GM19324 (cell line): ENCODE data around the gene DPP6.
"Not testable (repeated sequence)": the region's sequence is repeated elsewhere in the genome, so short reads cannot be mapped to it uniquely, and the experiment has no call there.

Experiments
- ATAC-seq: cut with Tn5 transposase; IDR thresholded peaks from one replicate; pipeline ENCODE4 v1.9.1; 2021; ENCODE audit warnings: mild to moderate bottlenecking, moderate library complexity; ENCODE audit not compliant: unreplicated experiment, low FRiP score

Gene DPP6

DNA sequence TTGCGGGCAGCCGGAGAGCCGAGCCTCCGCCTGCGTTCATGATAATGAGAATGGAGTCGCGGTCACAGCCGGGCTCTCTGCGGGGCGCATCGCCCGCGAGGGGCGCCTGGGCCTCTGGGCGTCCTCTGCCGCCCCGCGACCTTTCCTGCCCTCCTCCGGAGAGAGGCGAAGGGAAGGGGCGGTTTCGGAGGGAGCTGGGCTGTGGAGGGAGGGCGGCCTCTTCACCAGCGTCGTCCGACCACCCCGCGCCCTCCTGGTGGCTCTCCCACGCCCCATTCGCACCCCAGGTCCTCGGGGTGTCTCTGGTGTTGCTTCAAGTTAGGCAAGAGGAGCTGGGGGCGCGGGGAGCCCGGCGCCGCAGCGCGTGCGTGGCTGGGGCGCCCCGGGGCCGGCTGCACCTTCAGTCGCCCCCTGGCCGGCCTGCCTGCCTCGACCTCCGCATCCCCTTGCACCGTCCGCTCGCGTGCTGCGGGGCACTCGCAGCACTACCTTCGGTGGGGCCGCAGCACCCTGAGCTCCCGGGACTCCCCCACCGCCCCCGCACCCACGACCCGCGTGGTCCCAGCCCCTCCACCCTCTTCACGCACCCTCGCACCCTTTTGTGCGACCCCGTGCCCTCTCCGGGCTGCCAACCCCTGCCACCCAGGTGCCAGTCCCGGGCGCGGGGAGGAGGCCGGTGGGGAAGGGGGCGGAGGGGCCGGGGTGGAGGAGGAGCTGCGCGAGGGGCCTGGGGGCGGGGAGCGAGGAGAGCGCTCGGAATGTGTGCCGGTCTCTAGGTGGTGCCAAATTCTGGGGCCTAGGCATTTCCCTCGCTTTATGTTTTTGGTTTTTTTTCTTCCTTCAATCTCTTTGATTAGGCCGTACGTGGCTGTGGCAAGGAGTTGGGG lies at the start of gene DPP6:
Gene DPP6 (plus strand): TSS at position 756 of the 887 bp plus-strand sequence.
- ATAC-seq = not testable (repeated sequence)

DNA sequence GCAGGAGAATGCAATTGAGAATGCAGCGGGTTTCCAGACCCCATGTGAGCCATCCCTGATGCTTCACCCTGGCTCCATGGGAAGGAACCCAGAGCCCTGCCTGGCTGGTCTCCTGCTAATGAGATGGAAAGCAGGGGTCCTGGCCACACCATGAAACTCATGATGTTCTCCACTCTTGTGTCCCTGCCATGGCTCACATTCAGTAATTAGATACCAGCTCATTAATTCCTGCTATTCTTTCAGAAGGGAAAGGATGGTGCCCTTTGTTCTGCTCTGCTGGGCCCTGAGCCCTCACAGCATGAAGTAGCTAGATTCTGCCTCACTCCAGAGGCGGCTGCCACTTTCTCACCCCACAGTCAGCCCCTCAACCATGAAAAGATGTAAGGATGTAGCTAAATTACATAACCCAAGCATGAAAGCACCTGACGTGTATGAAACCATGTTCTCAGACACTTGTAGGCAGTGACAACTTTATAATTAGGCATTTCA lies 42.7 kb upstream of the DPP6 start:
- not testable (repeated sequence) for ATAC-seq

DNA sequence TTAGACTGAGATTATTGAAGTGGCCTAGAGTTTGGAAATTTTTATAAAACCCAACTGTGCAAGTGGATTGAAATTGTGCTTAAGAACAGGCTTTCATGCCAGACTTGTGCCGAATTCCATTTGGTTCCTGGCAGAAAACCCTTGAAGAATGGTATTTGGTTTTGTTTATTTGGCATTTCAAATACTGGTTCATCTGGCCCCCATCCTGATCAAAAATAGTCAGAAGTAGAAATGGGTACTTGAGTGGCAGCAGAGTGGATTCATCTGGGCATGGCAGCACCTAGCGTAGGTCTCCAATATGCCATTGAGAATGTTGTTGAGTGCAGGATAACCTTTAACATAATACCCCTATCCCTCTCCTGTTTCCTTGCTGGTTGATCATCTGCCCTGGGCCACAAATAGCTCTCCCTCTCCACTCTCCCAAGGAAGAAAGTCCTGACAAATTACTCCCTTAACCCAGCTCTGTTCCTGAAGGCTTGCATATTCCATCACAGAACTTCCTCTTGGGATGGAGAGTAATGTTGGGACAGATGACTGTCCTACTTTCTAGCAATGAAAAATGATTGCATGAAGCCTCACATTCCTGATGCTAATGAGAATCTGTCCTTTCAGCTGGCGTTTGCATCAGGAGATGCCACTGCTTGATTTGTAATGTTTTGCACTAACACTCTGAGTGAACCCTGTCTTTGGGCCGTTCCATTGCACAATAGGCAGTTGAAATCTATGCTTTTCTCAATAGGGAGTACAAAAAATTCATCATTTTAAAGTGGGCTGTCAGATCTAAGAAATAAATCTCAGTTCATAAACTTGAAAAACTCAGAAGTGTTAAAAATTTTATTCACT lies 41.3 kb upstream of the DPP6 start:
- not testable (repeated sequence) for ATAC-seq

DNA sequence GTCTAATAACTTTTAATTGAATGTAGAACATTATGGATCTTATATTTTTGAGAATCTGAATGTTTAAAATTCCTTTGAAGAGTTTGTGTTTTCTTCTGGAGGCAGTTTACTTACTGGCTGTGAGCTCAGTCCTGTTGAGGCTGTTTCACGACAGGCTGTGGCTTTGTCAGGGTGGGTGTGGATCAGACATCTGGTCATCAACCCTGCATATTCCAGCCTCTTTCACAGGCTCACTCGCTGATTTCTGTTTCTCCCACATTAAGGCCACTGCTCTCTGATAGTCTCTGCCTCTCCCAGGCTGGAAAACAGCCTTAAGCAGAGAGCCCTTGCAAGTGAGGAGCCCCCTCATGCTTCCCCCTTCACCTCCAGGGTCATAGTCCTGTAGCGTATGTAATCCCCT lies 39.4 kb upstream of the DPP6 start:
- ATAC-seq = not testable (repeated sequence)

DNA sequence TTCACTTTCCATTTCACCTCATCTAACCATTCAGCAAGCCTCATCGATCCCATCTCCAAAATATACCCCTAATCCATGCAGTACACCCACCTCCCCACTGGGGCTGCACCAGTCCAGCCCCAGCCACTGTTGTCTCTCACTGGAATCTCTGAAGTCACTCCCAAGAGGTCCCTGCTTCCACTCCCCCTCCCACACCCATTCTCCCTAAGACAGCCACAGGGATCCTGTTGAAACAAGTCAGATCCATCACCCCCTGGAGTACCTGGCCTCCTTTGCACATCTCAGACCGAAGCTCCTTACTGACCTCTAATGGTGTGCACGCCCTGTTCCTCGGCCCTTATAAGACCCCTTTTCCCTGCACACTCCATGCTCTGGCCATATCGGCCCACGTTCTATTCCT lies 36.6 kb upstream of the DPP6 start:
- not testable (repeated sequence) for ATAC-seq

DNA sequence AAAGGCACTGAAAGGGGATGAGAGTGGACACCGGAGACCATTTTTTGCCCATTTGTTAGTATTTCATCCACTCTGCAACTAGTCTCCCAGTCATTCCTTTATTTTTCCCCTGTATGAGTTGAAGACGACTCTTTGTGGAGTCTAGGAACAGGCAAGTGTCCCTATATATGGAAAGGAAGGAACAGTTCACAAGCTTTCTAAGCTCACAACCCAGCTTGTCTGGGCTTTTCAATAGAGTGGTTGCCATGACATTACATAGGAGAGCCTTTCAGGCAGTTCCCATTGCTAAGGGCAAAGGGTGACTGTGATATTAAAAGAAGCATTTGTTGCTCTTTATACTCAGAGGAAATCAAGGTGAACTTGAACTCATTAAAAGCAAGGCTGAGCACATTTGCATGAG lies 33.8 kb upstream of the DPP6 start:
- ATAC-seq = not testable (repeated sequence)

DNA sequence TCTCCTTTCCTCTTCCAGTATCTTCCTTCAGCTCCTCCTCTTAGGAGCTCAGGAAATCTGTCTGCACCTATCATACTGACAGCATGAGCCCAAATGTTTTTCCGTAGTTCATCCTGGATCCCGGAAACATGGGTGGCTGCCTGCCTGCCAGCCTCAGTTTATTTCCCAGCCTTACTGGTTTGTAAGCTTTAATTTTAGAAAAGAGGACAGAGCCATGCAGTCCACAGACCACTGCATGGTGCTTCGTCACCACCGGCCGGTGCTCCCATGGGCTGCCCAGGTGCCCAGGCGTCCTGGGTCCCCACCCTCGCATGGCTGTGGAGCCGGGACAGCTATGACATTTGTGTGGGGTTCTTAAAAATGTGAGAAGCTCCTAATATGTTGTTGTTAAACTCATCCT lies 24.4 kb upstream of the DPP6 start:
- ATAC-seq = not testable (repeated sequence)

DNA sequence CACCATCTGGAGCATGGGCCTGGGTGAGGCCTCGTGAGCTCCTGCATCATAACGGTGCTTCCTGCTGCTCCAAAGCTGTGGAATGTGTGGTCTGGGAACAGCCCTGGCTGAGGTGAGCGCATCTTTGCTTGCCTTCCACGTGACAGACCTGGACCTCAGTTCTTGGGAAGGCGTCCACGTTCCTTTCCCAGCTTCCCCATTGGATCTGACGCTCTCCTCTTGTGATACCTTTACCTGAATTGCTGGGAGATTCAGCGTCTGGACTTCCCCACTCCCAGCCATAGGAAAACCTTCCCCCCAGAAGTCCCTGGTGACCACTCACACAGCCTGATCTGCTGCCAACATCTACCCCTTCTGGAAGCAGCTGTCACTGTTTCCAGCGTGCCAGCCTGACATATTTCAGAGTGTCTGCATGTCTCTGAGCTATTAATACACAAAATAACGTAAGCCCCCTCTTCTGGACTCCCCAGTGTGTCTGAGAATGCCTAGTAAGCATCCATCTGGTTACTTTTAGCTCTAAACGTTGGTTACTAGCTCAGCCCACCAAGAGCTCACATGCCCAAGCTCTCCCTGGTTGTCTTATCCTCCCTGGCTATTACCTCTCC lies 21.6 kb upstream of the DPP6 start:
- ATAC-seq = not testable (repeated sequence)

DNA sequence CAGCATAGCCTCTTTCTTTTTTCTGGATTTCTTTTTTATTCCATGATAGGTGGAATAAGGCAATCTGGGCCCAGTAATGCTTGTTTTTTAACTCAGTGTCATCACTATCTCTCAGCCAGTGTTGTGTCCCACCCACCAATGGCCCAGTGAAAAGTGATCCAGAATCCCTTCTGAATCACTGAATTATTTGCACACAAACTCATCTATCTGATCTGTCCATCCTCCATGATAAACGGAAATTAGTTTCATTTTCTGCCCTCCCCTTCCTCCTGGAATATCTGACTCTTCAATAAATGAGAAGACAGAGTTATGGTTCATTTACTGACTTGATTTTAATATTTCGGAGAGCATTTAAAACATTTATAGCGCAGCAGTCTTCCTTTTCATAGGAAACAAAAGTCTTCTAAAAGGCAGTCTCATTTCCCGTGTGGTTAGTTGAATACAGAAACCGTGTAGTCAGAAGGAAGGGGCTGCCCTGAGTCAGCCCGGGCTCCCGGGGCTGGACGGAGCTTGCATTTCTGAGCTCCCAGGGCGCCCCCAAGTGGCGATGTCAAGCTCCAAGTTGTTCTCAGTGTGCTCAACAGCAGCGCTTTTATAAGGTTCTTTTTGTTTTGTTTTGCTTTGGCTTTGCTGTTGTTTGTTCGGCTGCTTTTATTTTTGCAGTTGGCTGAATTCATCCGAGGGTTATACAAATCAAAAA lies 12.6 kb upstream of the DPP6 start:
- peak; percentile 73 for ATAC-seq

DNA sequence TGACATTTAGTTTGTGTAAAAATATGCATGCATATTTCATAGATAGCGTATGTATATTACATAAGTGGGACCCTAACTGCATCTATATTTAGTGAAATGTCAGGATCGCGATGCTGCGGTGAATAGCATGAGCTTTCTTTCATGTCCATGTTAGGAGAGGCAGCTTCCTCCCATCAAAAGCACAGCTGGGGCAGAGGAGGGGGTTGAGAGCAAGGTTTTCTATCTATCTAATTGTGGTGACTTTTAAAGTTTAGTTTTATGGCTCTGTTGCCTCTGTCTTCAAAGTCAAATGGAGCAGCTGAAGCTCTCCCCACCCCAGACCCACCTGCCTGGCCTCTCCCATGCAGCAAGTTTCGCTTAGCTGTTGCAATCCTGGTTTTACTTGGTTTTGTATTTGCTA lies 1.8 kb upstream of the DPP6 start:
- not testable (repeated sequence) for ATAC-seq

DNA sequence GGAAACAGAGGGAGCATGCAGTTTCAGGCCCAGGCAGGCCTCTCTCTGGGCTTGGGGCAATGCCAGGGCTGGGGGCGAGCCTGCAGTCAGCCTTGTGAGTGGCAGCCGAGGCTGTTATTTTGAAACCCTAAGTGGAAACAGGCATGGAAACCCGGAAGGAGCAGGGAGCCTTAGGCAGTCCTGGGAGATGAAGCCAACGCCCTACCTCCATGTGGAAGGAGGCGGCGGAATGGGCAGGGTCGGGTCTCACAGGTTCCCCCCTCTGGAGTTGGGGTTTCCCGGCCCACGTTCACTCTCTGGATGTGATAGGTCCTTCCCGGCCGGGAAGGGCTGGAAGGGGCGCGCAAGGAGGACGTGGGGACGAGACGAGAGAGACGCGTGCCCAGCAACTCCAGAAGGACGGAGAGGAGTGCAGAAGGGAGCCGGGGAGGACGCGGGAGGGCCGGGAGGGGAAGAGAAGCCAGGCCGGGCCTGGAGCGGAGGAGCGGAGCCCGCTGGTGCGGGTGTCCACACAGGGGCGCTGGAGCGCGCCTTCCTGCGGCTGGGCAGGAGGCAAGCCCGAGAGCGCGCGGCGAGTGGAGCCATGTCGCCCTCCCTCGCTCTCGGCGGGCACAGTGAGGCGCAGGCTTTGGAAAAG lies 1.1 kb upstream of the DPP6 start:
- not testable (repeated sequence) for ATAC-seq

DNA sequence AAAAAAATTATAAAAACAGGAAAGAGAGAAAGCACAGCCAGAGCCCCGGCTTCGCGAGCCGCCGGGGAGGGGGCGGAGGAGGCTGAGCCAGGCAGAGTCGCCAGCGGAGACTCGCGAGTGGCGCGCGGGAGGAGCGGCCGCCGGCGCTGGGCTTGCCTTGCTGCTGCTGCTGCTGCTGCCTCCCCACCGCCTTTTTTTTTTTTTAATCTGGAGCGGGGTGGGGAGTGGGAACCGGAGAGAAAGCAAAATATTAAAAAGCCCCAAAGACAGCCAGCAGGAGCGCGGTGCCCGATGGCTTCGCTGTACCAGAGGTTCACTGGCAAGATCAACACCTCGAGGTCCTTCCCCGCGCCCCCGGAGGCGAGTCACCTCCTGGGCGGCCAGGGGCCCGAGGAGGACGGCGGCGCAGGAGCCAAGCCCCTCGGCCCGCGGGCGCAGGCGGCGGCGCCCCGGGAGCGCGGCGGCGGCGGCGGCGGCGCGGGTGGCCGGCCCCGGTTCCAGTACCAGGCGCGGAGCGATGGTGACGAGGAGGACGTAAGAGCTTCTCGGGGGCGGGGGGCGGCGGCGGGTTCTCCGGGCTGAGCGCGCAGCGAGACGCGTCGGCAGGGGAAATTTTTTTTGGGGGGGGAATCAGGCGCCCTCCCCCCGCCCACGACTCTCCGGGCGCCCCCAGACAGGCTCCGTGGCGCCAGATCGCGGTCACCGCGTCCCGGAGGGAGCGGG lies 493 bp downstream of the DPP6 start:
- ATAC-seq = not testable (repeated sequence)

DNA sequence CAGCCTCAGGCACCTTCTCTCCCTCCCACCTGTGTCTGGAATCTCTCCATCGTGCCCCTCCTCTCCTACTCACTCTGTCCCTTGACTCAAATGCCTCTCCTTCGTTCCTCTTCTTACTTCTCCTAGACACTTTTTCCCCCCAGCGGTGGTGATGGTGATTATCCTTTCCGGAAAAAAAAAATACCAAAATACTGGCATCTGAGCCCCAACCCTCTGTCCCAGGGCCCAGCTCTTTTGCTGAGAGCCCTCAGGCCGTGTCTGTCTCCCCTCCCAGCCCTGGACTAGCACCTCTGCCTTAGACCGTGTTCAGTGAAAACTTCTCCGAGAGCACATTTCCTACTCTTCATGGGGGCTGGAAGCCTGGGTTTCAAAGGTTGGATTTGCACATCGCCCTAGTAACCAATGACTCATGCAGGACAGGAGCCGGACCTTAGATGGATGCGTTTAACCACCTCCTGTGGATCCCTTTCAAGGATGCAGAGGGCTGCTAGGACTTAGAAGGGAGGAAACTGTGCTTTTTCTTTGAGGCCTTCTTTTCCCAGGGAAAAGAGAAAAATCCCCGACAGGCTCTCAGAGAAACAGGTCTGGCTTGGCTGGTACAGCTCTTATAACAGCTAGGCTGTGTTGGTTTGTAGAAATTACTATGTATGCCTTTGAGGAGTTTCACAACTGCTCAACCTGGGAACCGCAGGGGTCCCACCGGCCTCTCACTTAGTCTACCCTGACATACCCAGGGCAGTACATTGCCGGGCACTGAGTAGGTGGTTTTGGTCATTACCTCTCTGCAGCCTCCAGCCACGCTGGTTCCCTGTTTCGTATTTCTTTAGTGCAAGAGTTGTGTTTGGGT lies 1.5 kb downstream of the DPP6 start:
- not testable (repeated sequence) for ATAC-seq

DNA sequence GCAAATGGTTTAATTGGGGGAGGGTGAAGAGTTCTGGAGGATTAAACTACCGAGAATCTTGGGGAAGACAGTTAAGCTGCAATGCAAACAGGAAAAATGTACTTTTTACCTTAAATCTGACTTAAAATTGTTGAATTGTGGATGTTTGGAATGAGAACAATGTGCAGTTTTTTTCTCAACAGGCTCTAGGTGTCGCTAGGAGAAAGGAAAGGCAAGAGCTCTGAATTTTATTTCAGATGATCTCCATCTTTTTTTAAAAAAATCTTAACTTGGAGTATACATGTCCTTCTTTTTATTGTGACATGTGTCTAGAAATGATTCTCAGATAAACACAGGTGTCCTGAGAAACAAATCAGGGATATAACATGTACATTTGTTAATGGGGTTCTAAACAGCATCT lies 2.5 kb downstream of the DPP6 start:
- ATAC-seq = not testable (repeated sequence)

DNA sequence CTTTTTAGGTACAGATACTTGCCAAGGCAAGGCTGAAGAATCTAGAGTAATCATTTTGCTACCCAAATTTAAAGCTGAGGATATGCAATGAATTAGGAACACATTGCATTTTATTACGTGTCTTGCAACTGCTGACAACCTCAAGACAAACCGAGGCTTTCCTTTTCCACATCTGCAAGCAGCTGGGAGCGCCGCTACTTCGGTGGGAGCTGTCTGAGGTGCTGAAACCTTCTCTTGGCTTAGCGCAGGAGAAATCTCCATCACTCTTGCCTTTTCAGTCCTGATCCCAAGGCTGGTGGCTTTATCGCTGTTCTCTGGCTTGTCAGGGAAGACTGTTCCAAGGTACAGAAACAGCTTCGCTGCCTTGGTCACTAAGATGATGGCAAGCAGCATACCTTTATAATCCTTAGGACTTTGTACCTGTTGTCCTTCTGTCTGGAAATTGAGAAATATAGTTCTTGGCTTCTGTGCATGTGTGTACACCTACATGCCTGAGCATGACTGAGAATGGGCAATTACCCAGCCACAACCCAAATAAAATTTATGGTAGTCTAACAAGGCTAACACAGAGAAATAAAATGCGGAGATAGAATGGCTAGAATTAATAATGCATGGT lies 3.4 kb downstream of the DPP6 start:
- ATAC-seq = not testable (repeated sequence)

DNA sequence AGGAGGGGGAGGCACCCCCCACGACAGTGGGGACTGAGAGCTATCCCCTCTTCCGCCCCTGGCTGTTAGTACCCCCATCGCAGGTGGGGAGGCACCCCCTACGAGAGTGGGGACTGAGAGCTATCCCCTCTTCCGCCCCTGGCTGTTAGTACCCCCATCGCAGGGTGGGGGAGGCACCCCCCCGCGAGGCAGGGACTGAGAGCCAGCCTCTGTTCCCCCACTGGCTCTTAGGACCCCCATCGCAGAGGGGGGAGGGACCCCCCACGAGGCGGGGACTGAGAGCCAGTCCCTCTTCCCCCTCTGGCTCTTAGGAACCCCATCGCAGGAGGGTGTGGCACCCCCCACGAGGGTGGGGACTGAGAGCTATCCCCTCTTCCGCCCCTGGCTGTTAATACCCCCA lies 6.6 kb downstream of the DPP6 start:
- not testable (repeated sequence) for ATAC-seq

DNA sequence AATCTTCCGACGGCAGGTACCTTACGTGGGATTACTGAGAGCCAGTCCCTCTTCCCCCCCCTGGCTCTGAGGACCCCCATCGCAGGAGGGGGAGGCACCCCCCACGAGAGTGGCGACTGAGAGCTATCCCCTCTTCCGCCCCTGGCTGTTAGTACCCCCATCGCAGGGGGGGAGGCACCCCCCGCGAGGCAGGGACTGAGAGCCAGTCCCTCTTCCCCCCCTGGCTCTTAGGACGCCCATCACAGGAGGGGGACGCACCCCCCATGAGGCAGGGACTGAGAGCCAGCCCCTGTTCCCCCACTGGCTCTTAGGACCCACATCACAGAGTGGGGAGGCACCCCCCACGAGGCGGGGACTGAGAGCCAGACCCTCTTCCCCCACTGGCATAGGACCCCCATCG lies 8.4 kb downstream of the DPP6 start:
- not testable (repeated sequence) for ATAC-seq

DNA sequence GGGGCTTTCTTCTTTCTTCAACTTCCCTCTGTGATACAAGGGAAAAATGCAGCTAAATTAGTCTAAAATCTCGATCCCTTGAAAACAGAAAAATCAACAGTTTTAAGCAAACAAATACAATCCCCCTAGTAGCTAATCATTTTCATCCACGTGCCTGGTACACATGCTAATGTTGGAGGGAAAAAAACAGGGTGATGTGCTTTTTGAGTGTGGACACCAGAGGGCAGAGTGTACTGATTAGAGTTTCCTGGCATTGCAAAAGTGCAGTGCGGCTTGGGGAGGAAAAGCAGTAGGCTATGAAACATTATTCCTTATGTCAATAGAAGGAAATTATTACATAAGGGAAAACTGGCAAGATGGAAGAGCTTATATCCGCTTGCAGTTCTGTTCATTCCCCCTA lies 19.6 kb downstream of the DPP6 start:
- not testable (repeated sequence) for ATAC-seq
